Stimulated activated naive CD8-positive, alpha-beta T cell treated with anti-CD3 and anti-CD28 coated beads, Interleukin-15, amount 100 ng/mL, for 72 hours (primary cell): ENCODE data around the gene RCL1.

Source experiments
- ATAC-seq: fragments of 150-1000 bp; cut with Tn5 transposase; 2 replicates; pipeline ENCODE4 v1.10.0; 2021; ENCODE audit warnings: mild to moderate bottlenecking, moderate library complexity
- DNase-seq, 2 donors: peaks; one replicate each; pipeline ENCODE4 v3.0.0; 2021 to 2022
- H3K27ac Mint-ChIP-seq, 2 donors: one replicate each; pipeline ENCODE4 v1.8.0; 2022; ENCODE audit warnings: mild to moderate bottlenecking in 2 of 2, mixed read lengths in 2 of 2, moderate library complexity in 2 of 2
- H3K27me3 Mint-ChIP-seq: one replicate; pipeline ENCODE4 v1.8.0; 2022; ENCODE audit warnings: mixed read lengths
- H3K4me1 Mint-ChIP-seq: one replicate; pipeline ENCODE4 v1.8.0; 2022; ENCODE audit warnings: mild to moderate bottlenecking, mixed read lengths
- H3K4me3 Mint-ChIP-seq, 2 donors: one replicate each; pipeline ENCODE4 v1.8.0; 2022; ENCODE audit warnings: mild to moderate bottlenecking in 2 of 2, mixed read lengths in 2 of 2, moderate library complexity in 1 of 2
- H3K9me3 Mint-ChIP-seq, 2 donors: one replicate each; pipeline ENCODE4 v1.8.0; 2022; ENCODE audit warnings: mixed read lengths in 2 of 2

Gene RCL1

DNA sequence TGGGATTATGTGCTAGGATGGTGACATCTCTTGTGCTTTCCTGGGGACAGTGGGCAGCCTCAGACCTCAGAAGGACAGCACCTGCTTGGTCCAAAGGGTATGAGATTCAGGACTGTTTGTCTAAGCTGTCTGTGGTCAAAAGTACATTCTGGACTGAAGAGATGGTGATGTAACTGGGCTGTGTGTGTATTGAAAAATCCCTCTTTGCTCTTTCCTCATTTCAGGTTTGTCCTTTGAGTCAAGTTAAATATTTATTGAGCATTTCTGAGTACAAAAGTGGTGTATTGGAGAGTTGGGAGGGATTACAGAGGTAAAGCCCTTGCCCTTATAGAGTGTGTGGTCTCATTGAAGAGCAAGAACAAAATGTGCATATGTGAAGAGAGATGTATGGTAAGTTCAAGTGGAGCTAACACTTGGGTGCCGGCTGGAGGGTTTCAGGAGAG lies 46.7 kb downstream of the RCL1 start:
- ATAC-seq (no peak), DNase-seq (no peak)
- H3K9me3 Mint-ChIP-seq: no peaks in the 10 kb centered on the region
- H3K4me1 Mint-ChIP-seq: peaks cover 58% of the 10 kb centered on the region
- H3K27ac Mint-ChIP-seq: peak overlapping the region; percentile 12 to 55
- no peaks in the 10 kb centered on the region for H3K27me3 Mint-ChIP-seq
- peak overlapping the region in 1 of 2 donors; percentile 9 for H3K4me3 Mint-ChIP-seq

DNA sequence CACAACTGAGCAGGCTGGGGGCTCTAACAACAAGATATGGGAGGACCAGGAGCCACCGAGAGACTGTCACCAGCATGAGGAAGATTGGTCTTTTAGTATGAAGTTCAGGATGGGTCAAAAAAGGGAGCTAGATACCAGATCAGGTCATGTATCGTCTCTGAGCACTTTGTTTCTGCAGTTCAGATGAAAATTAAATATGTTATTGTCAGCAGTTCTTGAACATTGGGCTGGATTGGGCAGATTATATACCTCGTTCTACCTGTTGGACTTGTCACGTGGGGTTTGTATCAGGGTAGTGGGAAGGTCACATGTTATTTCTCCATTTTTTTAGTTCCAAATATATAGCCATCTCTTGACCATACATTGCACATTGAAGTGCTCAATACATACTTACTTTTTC lies 47.3 kb downstream of the RCL1 start:
- Mint-ChIP-seq H3K4me1 (peaks cover 53% of the 10 kb centered on the region), H3K27ac (peak overlapping the region; percentile 1 to 20), H3K27me3 (no peaks in the 10 kb centered on the region), H3K4me3 (peak overlapping the region in 1 of 2 donors; percentile 9), H3K9me3 (no peaks in the 10 kb centered on the region)
- DNase-seq (no peak), ATAC-seq (no peak)

DNA sequence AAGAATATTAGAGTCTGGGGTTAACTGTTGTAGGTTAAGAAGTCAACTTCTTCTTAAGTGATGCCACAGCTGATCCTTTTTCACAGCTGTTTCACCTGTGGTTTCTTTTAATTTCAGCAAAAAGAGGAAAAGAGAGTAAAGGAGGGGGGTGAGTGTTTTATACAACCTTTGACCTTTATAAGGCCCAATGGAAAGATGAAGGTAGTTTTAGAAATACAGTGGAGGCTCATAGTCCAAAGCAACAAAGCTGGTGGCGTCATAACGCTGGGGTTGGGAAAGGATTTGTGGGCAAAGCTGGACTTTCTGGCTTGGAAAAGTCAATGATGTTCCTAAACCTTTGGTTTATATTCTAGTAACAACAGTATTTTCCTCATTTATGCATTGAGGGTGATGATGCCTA lies 49.5 kb downstream of the RCL1 start:
- H3K27ac Mint-ChIP-seq: no peak overlapping the region
- H3K9me3 Mint-ChIP-seq: no peaks in the 10 kb centered on the region
- H3K4me3 Mint-ChIP-seq: no peak overlapping the region
- DNase-seq: no peak
- H3K27me3 Mint-ChIP-seq: no peaks in the 10 kb centered on the region
- peaks cover 42% of the 10 kb centered on the region for H3K4me1 Mint-ChIP-seq
- no peak for ATAC-seq

DNA sequence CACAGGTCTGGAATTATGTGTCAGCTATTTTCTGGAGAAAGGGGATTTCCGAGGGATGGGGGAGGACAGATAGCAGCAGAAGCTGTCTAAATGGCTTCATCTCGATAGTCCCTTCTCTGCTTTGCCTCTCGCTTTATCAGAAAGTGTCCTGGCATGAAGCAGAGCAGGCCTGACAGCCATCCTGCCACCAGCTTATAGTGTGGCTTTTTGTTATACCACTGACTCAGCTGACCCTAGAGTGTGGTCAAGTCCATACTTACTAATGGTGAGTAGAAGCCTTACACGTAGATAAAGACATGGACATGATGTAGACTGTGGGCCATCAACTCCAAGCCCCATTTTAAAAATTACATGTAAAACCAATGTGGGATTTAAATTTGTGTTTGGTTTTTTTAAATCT lies 50.0 kb downstream of the RCL1 start:
- Mint-ChIP-seq H3K4me1 (peaks cover 37% of the 10 kb centered on the region), H3K4me3 (no peak overlapping the region), H3K27ac (no peak overlapping the region), H3K27me3 (no peaks in the 10 kb centered on the region), H3K9me3 (no peaks in the 10 kb centered on the region)
- ATAC-seq (peak; percentile 50), DNase-seq (no peak)

DNA sequence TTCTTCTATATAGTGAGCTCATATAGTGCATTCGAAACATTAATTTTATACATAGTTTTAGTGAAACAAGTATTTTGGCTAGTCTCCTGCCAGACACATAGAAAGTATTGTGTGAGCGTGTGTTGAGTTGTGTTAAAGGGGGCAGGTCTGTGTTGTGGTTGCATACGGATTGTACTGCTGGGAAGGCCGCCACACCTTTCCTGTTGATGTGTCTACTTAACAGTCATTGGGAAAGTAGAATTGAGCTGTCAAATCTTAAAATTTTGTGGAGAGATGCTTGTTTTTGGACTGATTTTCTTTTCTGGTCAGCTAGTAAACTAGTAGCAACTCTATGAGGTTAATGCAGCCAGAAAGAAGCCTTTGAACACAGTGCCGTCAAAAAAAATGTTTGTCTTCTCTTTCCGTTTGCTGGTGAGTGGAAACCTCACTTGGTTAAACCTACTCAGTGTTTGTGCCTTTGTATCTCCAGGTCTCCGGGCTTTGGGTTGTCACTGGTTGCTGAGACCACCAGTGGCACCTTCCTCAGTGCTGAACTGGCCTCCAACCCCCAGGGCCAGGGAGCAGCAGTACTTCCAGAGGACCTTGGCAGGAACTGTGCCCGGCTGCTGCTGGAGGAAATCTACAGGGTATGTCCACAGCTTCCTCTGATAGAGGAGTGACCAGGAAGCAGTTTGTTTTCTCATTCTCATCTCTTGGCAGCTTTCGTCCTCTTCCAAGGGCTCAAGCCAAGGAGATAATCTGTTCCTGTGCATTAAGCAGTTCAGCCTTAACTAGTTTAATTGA lies 51.5 kb downstream of the RCL1 start:
- H3K27me3 Mint-ChIP-seq: no peaks in the 10 kb centered on the region
- H3K9me3 Mint-ChIP-seq: no peaks in the 10 kb centered on the region
- ATAC-seq (no peak), DNase-seq (no peak)
- H3K27ac Mint-ChIP-seq: no peak overlapping the region
- H3K4me3 Mint-ChIP-seq: no peak overlapping the region
- H3K4me1 Mint-ChIP-seq: peaks cover 22% of the 10 kb centered on the region

DNA sequence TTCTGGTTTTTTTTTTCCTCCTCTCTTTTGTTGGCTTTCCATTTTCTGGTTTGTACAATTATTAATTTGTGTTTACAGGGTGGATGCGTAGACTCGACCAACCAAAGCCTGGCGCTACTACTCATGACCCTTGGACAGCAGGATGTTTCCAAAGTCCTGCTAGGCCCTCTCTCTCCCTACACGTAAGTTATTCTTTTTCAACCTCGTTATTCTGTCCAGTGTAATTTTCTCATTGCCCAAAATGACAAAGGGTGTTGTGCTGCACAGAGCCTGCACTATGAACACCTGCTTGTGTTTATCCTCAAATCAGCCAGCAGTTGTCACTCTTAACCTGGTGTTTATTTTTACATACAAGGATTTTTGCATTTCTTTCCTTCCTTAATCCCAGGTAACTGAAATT lies 56.6 kb downstream of the RCL1 start:
- no peak overlapping the region for H3K27ac Mint-ChIP-seq
- H3K27me3 Mint-ChIP-seq: no peaks in the 10 kb centered on the region
- peaks cover 8% of the 10 kb centered on the region for H3K4me1 Mint-ChIP-seq
- no peak for DNase-seq
- no peak for ATAC-seq
- H3K4me3 Mint-ChIP-seq: no peak overlapping the region
- H3K9me3 Mint-ChIP-seq: no peaks in the 10 kb centered on the region

DNA sequence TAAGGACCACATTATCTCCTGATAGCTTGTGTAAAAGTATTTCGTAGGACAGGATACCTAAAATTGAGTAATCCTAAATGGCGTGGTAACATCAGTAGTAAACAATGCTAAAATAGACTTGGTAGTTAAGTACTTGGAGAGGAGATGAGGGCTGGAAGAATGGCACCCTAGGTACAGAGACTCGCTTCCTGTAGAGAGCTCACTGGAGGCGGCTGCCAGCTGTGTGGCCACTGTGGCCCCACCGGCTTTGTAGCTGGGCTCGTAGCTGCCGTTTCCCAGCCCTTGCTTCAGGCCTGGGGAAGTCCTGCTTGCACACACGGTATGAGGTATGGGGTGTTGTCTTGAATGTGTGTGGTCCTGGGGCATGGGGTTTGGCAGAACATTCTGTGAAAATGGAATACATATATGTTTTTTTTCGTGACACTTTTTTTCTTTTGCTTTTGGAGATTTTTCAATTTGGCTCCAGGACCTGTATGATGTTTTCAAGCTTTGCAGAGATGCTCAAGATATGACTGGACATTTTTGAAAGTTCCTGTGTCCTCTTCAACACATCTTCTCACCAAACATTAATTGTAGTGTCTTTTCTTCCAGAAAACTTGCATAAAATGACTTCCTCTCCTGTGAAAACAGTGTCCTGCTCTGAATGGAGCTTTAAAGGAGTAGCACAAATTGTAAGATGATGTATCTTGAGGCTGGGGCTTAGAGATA lies 58.0 kb downstream of the RCL1 start:
- ATAC-seq (no peak), DNase-seq (no peak)
- Mint-ChIP-seq H3K27me3 (no peaks in the 10 kb centered on the region), H3K4me1 (peaks cover 16% of the 10 kb centered on the region), H3K4me3 (no peak overlapping the region), H3K9me3 (no peaks in the 10 kb centered on the region), H3K27ac (peak overlapping the region in 1 of 2 donors; percentile 43)

DNA sequence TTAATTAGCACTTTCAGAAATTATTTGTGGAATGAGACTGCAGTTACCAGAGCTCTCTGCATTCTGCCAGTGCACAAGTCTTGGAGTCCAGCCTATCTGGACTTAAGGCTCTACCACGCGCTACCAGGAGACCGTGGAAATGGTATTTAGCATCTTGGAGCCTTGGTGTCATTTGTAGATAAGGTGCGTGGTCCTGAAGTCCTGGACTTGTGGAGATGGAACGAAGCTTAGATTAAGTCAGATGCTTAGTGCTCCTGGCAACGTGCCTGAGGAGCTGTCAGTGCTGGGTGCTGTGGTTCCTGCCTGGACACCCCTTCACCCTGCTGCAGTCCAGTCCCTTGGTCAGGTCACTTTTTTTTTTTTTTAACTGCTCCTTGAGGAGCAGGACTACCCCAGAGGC lies 59.7 kb downstream of the RCL1 start:
- ATAC-seq: no peak
- no peak for DNase-seq
- H3K4me3 Mint-ChIP-seq: no peak overlapping the region
- no peak overlapping the region for H3K27ac Mint-ChIP-seq
- peaks cover 33% of the 10 kb centered on the region for H3K4me1 Mint-ChIP-seq
- H3K27me3 Mint-ChIP-seq: no peaks in the 10 kb centered on the region
- no peaks in the 10 kb centered on the region for H3K9me3 Mint-ChIP-seq

DNA sequence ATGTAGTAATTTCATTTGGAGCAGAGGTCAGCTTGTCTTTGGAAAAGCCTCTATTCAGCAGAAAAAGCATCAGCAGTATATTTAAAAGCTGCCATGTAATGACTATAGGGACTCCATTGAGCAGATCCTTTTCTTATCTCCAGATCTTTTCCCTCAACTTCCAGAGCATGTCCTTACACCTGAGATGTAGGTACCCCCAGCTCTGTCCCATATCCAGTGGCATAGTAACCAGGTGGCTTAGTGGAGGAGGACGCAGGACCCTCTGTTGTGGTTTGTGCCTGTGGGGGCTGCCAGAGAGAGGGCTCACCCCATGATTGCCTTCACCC lies 61.5 kb downstream of the RCL1 start:
- Mint-ChIP-seq H3K27ac (no peak overlapping the region), H3K9me3 (no peaks in the 10 kb centered on the region), H3K4me3 (no peak overlapping the region), H3K27me3 (no peaks in the 10 kb centered on the region), H3K4me1 (peaks cover 33% of the 10 kb centered on the region)
- ATAC-seq (no peak), DNase-seq (no peak)

DNA sequence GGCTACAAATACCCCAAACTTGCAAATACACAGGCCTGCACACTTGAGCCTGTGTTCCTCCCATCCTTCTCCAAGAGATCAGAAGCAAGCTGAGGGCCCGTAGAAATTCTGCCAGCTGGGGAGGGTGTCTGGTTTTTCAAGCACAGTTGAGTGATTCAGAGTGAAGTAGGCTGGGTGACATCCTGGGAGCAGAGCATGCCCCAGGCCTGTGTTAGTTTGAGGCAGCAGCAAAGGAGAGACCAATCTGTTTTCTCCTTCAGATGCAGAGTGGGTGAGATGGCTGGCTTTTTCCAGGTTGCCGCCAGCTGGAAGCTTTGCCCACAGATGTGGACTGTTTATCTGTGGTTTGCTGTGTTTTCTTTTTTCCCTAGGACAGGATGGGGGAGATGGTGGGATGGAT lies 63.1 kb downstream of the RCL1 start:
- no peak for DNase-seq
- Mint-ChIP-seq H3K27ac (peak overlapping the region in 1 of 2 donors; percentile 21), H3K4me3 (no peak overlapping the region), H3K27me3 (no peaks in the 10 kb centered on the region), H3K4me1 (peaks cover 31% of the 10 kb centered on the region), H3K9me3 (no peaks in the 10 kb centered on the region)
- ATAC-seq: no peak

DNA sequence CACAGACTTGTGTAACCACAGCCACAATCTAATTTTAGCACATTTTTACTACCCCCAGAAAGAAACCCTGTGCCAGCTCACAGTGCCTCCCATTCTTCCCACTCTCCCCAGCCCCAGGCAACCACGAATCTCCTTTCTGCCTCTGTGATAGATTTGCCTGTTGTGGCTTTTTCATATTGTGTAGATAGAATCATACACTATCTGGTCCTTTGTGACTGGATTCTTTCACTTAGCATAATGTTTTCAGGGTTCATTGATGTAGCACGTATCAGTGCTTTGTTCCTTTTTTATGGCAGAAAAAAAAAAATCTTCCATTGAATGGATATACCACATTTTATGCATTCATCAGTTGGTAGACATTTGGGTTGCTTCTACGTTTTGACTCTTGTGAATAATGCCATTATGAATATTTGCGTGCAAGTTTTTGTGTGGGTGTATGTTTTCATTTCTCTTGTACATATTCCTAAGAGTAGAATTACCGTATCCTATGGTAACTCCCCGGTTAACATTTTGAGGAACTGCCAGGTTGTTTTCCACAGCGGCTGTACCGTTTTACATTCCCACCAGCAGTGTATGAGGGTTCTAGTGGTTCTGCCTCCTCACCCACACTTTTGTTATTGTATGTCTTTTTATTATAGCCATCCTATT lies 64.5 kb downstream of the RCL1 start:
- H3K27me3 Mint-ChIP-seq: no peaks in the 10 kb centered on the region
- H3K9me3 Mint-ChIP-seq: no peaks in the 10 kb centered on the region
- peaks cover 25% of the 10 kb centered on the region for H3K4me1 Mint-ChIP-seq
- H3K4me3 Mint-ChIP-seq: no peak overlapping the region
- ATAC-seq: no peak
- no peak for DNase-seq
- peak overlapping the region in 1 of 2 donors; percentile 37 for H3K27ac Mint-ChIP-seq

DNA sequence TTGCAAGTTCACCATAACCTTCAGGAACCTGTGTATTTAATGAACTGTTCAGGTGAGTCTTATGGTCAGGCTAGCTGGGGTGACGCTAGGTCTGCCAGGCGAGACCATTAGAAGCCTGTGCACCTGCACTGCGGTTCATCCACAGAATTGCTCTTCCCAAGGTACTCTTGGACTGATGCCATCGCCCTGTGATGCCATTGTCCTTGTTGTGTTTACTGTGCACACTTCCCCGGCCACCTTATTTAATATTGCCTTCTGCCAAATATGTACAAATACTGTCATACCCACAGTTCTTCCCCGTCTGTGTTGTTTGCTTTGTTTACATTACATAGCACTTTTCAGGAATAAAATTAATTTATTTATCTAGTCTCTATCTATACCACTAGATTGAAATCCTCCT lies 66.3 kb downstream of the RCL1 start:
- no peak overlapping the region for H3K4me3 Mint-ChIP-seq
- no peaks in the 10 kb centered on the region for H3K9me3 Mint-ChIP-seq
- no peak for ATAC-seq
- DNase-seq: no peak
- H3K4me1 Mint-ChIP-seq: peaks cover 25% of the 10 kb centered on the region
- no peak overlapping the region for H3K27ac Mint-ChIP-seq
- H3K27me3 Mint-ChIP-seq: no peaks in the 10 kb centered on the region

DNA sequence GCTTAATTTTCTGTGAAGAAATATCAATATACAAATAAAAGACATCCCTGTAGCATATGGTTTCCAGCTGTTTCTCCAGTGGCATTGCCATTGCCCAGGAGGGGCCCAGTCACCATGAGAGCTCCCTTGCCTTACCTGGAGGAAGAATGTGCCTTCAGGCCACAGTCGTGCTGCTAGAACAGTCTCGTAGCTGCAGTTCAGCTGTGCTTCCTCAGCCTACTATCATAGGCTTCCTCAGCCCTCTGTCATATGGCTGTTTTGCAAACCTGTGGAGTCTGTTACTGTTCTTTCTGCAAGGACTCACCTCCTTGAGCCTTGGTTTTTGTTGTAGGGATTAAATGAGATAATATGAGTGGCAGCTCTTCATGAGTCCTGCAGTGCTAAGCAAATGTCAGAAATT lies 67.6 kb downstream of the RCL1 start:
- no peak overlapping the region for H3K27ac Mint-ChIP-seq

DNA sequence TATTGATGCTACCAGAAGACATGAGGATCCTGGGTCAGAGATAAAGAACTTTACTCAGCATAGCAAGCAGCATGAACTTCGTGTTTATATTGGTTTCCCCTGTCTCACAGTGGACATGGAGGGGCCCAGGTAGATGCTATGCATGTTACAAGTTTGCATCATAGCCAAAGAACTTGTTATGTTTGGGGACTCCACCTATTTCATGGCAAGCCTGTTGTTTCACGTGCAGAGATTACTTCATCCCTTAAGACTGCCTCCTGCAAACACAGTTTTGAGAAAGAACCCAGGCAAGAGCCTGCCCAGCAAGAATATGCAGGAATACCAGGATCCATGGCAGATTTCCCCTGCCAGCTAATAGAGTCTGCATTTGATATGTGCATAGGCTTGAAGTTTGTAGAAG lies 68.4 kb downstream of the RCL1 start:
- ATAC-seq (no peak), DNase-seq (no peak)
- H3K9me3 Mint-ChIP-seq: no peaks in the 10 kb centered on the region
- H3K27me3 Mint-ChIP-seq: no peaks in the 10 kb centered on the region
- no peak overlapping the region for H3K4me3 Mint-ChIP-seq
- H3K27ac Mint-ChIP-seq: no peak overlapping the region
- H3K4me1 Mint-ChIP-seq: peaks cover 21% of the 10 kb centered on the region

More for the DNA sequence above, 67.6 kb downstream of the RCL1 start:
- Mint-ChIP-seq H3K27me3 (no peaks in the 10 kb centered on the region), H3K9me3 (no peaks in the 10 kb centered on the region), H3K4me3 (no peak overlapping the region), H3K4me1 (peaks cover 21% of the 10 kb centered on the region)
- ATAC-seq (no peak), DNase-seq (no peak)

DNA sequence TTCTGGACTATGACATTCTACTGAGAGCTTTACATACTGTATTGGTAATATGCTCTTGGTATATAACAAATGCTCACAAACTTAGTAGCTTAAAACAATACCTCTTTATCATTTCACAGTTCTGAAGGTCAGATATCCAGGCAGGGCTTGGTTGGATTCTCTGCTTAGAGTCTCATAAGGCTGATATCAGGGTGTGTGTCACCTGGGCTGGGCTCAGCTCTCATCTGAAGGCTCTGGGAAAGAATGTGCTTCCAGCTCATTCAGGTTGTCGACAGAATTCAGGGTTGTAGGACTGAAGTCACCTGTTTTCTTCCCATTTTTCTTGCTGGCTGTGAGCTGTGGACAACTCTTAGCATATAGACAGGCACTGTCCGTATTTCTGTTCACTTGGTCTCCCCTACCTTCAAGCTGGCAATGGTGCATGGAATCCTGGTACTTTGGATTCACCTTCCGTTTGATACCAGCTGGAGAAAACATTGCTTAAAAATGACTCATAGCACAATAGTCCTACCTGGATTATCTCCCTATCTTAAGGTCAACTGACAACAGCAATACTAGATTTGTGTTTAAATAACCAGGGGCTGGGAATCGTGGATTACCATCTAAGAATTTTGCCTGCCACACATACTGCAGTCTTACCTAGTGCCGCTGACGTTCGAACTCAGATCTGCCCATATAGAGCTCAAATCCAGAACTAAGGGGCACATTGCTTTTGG lies 69.2 kb downstream of the RCL1 start:
- Mint-ChIP-seq H3K27me3 (no peaks in the 10 kb centered on the region), H3K9me3 (no peaks in the 10 kb centered on the region), H3K4me3 (no peak overlapping the region), H3K4me1 (peaks cover 17% of the 10 kb centered on the region), H3K27ac (peak overlapping the region; percentile 69 to 76)
- no peak for ATAC-seq
- no peak for DNase-seq
